WTC11 (cell line): Measurements from ENCODE around the gene TMEM236. TPM values are rescaled to one million over a fixed set of nuclear protein-coding genes. Genes with fewer than 3 reads are reported as not detected.

Experiments
- ATAC-seq: fragments of 200-7000 bp; cut with Tn5 transposase; 2 replicates; pipeline ENCODE4 v1.10.0; 2021; ENCODE audit warnings: mild to moderate bottlenecking, moderate library complexity
- CTCF ChIA-PET: fragments of 300-600 bp; sonication (Branson Sonifier 250); formaldehyde crosslinking; loops from one replicate; lab custom pipeline; 2021; ENCODE audit warnings: antibody characterized with exemption; lab: Charles Lee
- POLR2A ChIA-PET: fragments of 350-600 bp; sonication (Branson Sonifier 250); formaldehyde crosslinking; loops from one replicate; lab custom pipeline; 2021; ENCODE audit warnings: antibody characterized with exemption; lab: Charles Lee
- DNase-seq: peaks from one replicate; pipeline ENCODE4 v3.0.0; 2021; ENCODE audit warnings: low spot score
- H3K27ac Mint-ChIP-seq: 2 replicates; pipeline ENCODE4 v1.8.0; 2021; ENCODE audit warnings: mixed read lengths
- H3K27me3 Mint-ChIP-seq: 2 replicates; pipeline ENCODE4 v1.8.0; 2021; ENCODE audit warnings: low read depth, mild to moderate bottlenecking, moderate library complexity, mixed read lengths
- H3K36me3 Mint-ChIP-seq: 2 replicates; pipeline ENCODE4 v1.8.0; 2021; ENCODE audit warnings: mixed read lengths
- H3K4me1 Mint-ChIP-seq: 2 replicates; pipeline ENCODE4 v1.8.0; 2022; ENCODE audit warnings: mixed read lengths
- H3K4me3 Mint-ChIP-seq: 2 replicates; pipeline ENCODE4 v1.8.0; 2021; ENCODE audit warnings: mild to moderate bottlenecking, moderate library complexity, mixed read lengths
- H3K9me3 Mint-ChIP-seq: 2 replicates; pipeline ENCODE4 v1.8.0; 2021; ENCODE audit warnings: mixed read lengths
- ATF1 ChIP-seq: sonication (generic); formaldehyde crosslinking; IDR thresholded peaks from 2 replicates; pipeline ENCODE4 v1.8.1; 2023; ENCODE audit warnings: mild to moderate bottlenecking, moderate library complexity, missing genetic modification reagents
- CDX4 ChIP-seq: fragments of 250-450 bp; sonication (Bioruptor Pico); IDR thresholded peaks from 2 replicates; pipeline ENCODE4 v1.9.0; 2021; ENCODE audit warnings: moderate library complexity, mild to moderate bottlenecking, inconsistent platforms, borderline replicate concordance
- FOXK1 ChIP-seq: sonication (generic); formaldehyde crosslinking; IDR thresholded peaks from 2 replicates; pipeline ENCODE4 v1.8.0; 2022; ENCODE audit warnings: mild to moderate bottlenecking, moderate library complexity, missing genetic modification reagents
- FOXP1 ChIP-seq: sonication (generic); formaldehyde crosslinking; IDR thresholded peaks from 2 replicates; pipeline ENCODE4 v1.8.0; 2022; ENCODE audit warnings: missing genetic modification reagents, mild to moderate bottlenecking, moderate library complexity, borderline replicate concordance
- GABPB1 ChIP-seq: sonication (generic); formaldehyde crosslinking; IDR thresholded peaks from 2 replicates; pipeline ENCODE4 v1.8.1; 2023; ENCODE audit warnings: mild to moderate bottlenecking, missing genetic modification reagents
- HMGA2 ChIP-seq: fragments of 250-450 bp; sonication (Bioruptor Pico); IDR thresholded peaks from 2 replicates; pipeline ENCODE4 v1.4.0; 2021; ENCODE audit warnings: mild to moderate bottlenecking, moderate library complexity
- IRF1 ChIP-seq: sonication (generic); formaldehyde crosslinking; IDR thresholded peaks from 2 replicates; pipeline ENCODE4 v1.8.0; 2023; ENCODE audit warnings: missing genetic modification reagents
- NFE2L1 ChIP-seq: sonication (generic); formaldehyde crosslinking; IDR thresholded peaks from 2 replicates; pipeline ENCODE4 v1.8.1; 2023; ENCODE audit warnings: missing genetic modification reagents
- TCF7 ChIP-seq: sonication (generic); formaldehyde crosslinking; IDR thresholded peaks from 2 replicates; pipeline ENCODE4 v1.8.0; 2022; ENCODE audit warnings: mild to moderate bottlenecking, low read depth, missing genetic modification reagents, moderate library complexity
- ZNF121 ChIP-seq: sonication (generic); formaldehyde crosslinking; IDR thresholded peaks from 2 replicates; pipeline ENCODE4 v1.8.0; 2023; ENCODE audit warnings: missing genetic modification reagents
- ZNF263 ChIP-seq: sonication (generic); formaldehyde crosslinking; IDR thresholded peaks from 2 replicates; pipeline ENCODE4 v1.8.1; 2022; ENCODE audit warnings: low read depth, mild to moderate bottlenecking, moderate library complexity, missing genetic modification reagents
- ZNF281 ChIP-seq: sonication (generic); formaldehyde crosslinking; IDR thresholded peaks from 2 replicates; pipeline ENCODE4 v1.8.0; 2023; ENCODE audit warnings: mild to moderate bottlenecking, missing genetic modification reagents
- ZNF317 ChIP-seq: sonication (generic); formaldehyde crosslinking; IDR thresholded peaks from 2 replicates; pipeline ENCODE4 v1.8.1; 2023; ENCODE audit warnings: low read depth, mild to moderate bottlenecking, moderate library complexity, missing genetic modification reagents, borderline replicate concordance
- ZNF425 ChIP-seq: fragments of 250-450 bp; sonication (Bioruptor Pico); conservative IDR thresholded peaks from 2 replicates; pipeline ENCODE4 v1.9.0; 2021; ENCODE audit warnings: mild to moderate bottlenecking
- total RNA-seq: library from RNA; stranded (reverse); gene quantifications from 3 replicates; pipeline ENCODE4 v1.2.3, GENCODE V29; 2021
- TF ChIP-seq, protein P1 (sequence below): sonication (generic); formaldehyde crosslinking; IDR thresholded peaks from 2 replicates; pipeline ENCODE4 v1.8.1; 2023; ENCODE audit warnings: mild to moderate bottlenecking, missing genetic modification reagents, borderline replicate concordance
- TF ChIP-seq, protein P2 (sequence below): sonication (generic); formaldehyde crosslinking; IDR thresholded peaks from 2 replicates; pipeline ENCODE4 v1.8.1; 2022; ENCODE audit warnings: missing genetic modification reagents, borderline replicate concordance
- TF ChIP-seq, protein P3 (sequence below): sonication (generic); formaldehyde crosslinking; IDR thresholded peaks from 2 replicates; pipeline ENCODE4 v1.8.0; 2022; ENCODE audit warnings: mild to moderate bottlenecking, missing genetic modification reagents

The TMEM236 gene
- total RNA-seq, 1 experiment from 2014 or later, result 0.04 TPM

DNA sequence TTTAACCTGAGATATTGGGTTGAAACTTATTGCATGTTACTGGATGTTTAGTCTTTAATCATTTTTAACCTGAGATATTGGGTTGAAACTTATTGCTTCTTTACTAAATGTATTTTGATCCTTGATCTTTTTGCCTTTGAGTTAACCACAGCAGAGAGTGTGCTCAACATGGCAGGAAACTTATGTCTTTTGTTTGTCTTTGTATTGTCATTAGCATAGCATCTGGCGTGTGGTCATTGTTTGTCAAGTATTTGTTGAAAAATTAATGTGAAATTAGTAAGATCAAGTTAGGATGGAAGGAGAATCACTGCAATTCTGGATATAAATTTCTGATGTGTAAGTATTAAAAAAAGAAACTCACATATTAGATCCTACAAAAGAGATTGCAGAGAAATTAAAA is 65.3 kb downstream of the TMEM236 start:
- no peak for ATAC-seq
- H3K27ac Mint-ChIP-seq, result no peak overlapping the region
- DNase-seq, result no peak
- ChIA-PET POLR2A (no interaction called here), CTCF (no interaction called here)
- no peak overlapping the region for H3K4me3 Mint-ChIP-seq
- no peaks in the 10 kb centered on the region for H3K36me3 Mint-ChIP-seq
- no peaks in the 10 kb centered on the region for H3K27me3 Mint-ChIP-seq
- no peaks in the 10 kb centered on the region for H3K4me1 Mint-ChIP-seq
- TF ChIP-seq CDX4 (CRISPR knock-in tag), result no peak
- TF ChIP-seq FOXP1, result no peak
- TF ChIP-seq ZNF281 (CRISPR knock-in tag), result no peak
- no peak for TF ChIP-seq GABPB1 (CRISPR knock-in tag)
- TF ChIP-seq ZNF317, result no peak
- TF ChIP-seq ATF1, result no peak
- no peak for TF ChIP-seq FOXK1 (CRISPR knock-in tag)
- no peak for TF ChIP-seq ZNF121 (CRISPR knock-in tag)
- no peak for TF ChIP-seq ZNF263 (CRISPR knock-in tag)
- TF ChIP-seq TCF7, result no peak
- TF ChIP-seq NFE2L1, result no peak
- no peak for TF ChIP-seq IRF1 (CRISPR knock-in tag)
- no peak for TF ChIP-seq ZNF425 (CRISPR knock-in tag)
- no peak for TF ChIP-seq HMGA2 (CRISPR knock-in tag)
- TF ChIP-seq, protein P1, sequence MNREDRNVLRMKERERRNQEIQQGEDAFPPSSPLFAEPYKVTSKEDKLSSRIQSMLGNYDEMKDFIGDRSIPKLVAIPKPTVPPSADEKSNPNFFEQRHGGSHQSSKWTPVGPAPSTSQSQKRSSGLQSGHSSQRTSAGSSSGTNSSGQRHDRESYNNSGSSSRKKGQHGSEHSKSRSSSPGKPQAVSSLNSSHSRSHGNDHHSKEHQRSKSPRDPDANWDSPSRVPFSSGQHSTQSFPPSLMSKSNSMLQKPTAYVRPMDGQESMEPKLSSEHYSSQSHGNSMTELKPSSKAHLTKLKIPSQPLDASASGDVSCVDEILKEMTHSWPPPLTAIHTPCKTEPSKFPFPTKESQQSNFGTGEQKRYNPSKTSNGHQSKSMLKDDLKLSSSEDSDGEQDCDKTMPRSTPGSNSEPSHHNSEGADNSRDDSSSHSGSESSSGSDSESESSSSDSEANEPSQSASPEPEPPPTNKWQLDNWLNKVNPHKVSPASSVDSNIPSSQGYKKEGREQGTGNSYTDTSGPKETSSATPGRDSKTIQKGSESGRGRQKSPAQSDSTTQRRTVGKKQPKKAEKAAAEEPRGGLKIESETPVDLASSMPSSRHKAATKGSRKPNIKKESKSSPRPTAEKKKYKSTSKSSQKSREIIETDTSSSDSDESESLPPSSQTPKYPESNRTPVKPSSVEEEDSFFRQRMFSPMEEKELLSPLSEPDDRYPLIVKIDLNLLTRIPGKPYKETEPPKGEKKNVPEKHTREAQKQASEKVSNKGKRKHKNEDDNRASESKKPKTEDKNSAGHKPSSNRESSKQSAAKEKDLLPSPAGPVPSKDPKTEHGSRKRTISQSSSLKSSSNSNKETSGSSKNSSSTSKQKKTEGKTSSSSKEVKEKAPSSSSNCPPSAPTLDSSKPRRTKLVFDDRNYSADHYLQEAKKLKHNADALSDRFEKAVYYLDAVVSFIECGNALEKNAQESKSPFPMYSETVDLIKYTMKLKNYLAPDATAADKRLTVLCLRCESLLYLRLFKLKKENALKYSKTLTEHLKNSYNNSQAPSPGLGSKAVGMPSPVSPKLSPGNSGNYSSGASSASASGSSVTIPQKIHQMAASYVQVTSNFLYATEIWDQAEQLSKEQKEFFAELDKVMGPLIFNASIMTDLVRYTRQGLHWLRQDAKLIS (CRISPR knock-in tag), result no peak
- TF ChIP-seq, protein P2, sequence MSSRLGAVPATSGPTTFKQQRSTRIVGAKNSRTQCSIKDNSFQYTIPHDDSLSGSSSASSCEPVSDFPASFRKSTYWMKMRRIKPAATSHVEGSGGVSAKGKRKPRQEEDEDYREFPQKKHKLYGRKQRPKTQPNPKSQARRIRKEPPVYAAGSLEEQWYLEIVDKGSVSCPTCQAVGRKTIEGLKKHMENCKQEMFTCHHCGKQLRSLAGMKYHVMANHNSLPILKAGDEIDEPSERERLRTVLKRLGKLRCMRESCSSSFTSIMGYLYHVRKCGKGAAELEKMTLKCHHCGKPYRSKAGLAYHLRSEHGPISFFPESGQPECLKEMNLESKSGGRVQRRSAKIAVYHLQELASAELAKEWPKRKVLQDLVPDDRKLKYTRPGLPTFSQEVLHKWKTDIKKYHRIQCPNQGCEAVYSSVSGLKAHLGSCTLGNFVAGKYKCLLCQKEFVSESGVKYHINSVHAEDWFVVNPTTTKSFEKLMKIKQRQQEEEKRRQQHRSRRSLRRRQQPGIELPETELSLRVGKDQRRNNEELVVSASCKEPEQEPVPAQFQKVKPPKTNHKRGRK (CRISPR knock-in tag), result no peak
- TF ChIP-seq, protein P3, sequence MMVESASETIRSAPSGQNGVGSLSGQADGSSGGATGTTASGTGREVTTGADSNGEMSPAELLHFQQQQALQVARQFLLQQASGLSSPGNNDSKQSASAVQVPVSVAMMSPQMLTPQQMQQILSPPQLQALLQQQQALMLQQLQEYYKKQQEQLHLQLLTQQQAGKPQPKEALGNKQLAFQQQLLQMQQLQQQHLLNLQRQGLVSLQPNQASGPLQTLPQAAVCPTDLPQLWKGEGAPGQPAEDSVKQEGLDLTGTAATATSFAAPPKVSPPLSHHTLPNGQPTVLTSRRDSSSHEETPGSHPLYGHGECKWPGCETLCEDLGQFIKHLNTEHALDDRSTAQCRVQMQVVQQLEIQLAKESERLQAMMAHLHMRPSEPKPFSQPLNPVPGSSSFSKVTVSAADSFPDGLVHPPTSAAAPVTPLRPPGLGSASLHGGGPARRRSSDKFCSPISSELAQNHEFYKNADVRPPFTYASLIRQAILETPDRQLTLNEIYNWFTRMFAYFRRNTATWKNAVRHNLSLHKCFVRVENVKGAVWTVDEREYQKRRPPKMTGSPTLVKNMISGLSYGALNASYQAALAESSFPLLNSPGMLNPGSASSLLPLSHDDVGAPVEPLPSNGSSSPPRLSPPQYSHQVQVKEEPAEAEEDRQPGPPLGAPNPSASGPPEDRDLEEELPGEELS (CRISPR knock-in tag), result no peak
- no peaks in the 10 kb centered on the region for H3K9me3 Mint-ChIP-seq
